HepG2 (cell line): ENCODE measurements around the gene SLC35G2. TPM values are rescaled to one million over a fixed set of nuclear protein-coding genes. Genes with fewer than 3 reads are reported as not detected.

ENCODE experiments used
- ARID4A ChIP-seq: sonication (generic); formaldehyde crosslinking; IDR thresholded peaks from 2 replicates; pipeline ENCODE4 v1.5.0; 2020; ENCODE audit warnings: mild to moderate bottlenecking, missing genetic modification reagents, borderline replicate concordance
- CAMTA2 ChIP-seq: sonication (generic); formaldehyde crosslinking; IDR thresholded peaks from 2 replicates; pipeline ENCODE4 v1.4.0; 2020; ENCODE audit warnings: mild to moderate bottlenecking, missing genetic modification reagents, borderline replicate concordance
- ELF4 ChIP-seq: sonication (generic); formaldehyde crosslinking; IDR thresholded peaks from 2 replicates; pipeline ENCODE4 v1.5.0; 2020; ENCODE audit warnings: missing genetic modification reagents, mild to moderate bottlenecking, moderate library complexity, borderline replicate concordance
- KLF12 ChIP-seq: sonication (generic); formaldehyde crosslinking; IDR thresholded peaks from 2 replicates; pipeline ENCODE4 v1.4.0; 2020; ENCODE audit warnings: missing genetic modification reagents, borderline replicate concordance
- MXD3 ChIP-seq: IDR thresholded peaks from 2 replicates; pipeline ENCODE4 v1.6.1; 2016; ENCODE audit warnings: mild to moderate bottlenecking, missing biosample characterization, missing genetic modification reagents
- MZF1 ChIP-seq: sonication (generic); formaldehyde crosslinking; IDR thresholded peaks from 2 replicates; pipeline ENCODE4 v1.8.1; 2023; ENCODE audit warnings: mild to moderate bottlenecking, missing genetic modification reagents, borderline replicate concordance
- SP4 ChIP-seq: sonication (generic); formaldehyde crosslinking; IDR thresholded peaks from 2 replicates; pipeline ENCODE4 v1.8.1; 2023; ENCODE audit warnings: mild to moderate bottlenecking, missing genetic modification reagents
- TFDP2 ChIP-seq: sonication (generic); formaldehyde crosslinking; IDR thresholded peaks from 2 replicates; pipeline ENCODE4 v1.4.0; 2020; ENCODE audit warnings: missing genetic modification reagents
- ZNF138 ChIP-seq: sonication (generic); formaldehyde crosslinking; IDR thresholded peaks from 2 replicates; pipeline ENCODE4 v1.5.0; 2020; ENCODE audit warnings: mild to moderate bottlenecking, low read depth, missing genetic modification reagents
- ZNF280D ChIP-seq: sonication (generic); formaldehyde crosslinking; IDR thresholded peaks from 2 replicates; pipeline ENCODE4 v1.5.1; 2020; ENCODE audit warnings: mild to moderate bottlenecking, missing genetic modification reagents
- ZNF281 ChIP-seq: sonication (generic); formaldehyde crosslinking; IDR thresholded peaks from 2 replicates; pipeline ENCODE4 v1.4.0; 2020; ENCODE audit warnings: missing genetic modification reagents, borderline replicate concordance
- ZNF543 ChIP-seq: sonication (generic); formaldehyde crosslinking; IDR thresholded peaks from 2 replicates; pipeline ENCODE4 v1.4.0; 2020; ENCODE audit warnings: mild to moderate bottlenecking, missing genetic modification reagents
- ZNF766 ChIP-seq: sonication (generic); formaldehyde crosslinking; IDR thresholded peaks from 2 replicates; pipeline ENCODE4 v1.5.0; 2020; ENCODE audit warnings: missing genetic modification reagents, borderline replicate concordance
- ZNF883 ChIP-seq: sonication (generic); formaldehyde crosslinking; IDR thresholded peaks from 2 replicates; pipeline ENCODE4 v1.5.1; 2020; ENCODE audit warnings: mild to moderate bottlenecking, missing genetic modification reagents; ENCODE audit errors: not compliant biosample characterization
- ZSCAN22 ChIP-seq: sonication (generic); formaldehyde crosslinking; IDR thresholded peaks from 2 replicates; pipeline ENCODE4 v1.4.0; 2020; ENCODE audit warnings: mild to moderate bottlenecking, missing genetic modification reagents
- ZSCAN25 ChIP-seq: sonication (generic); formaldehyde crosslinking; IDR thresholded peaks from 2 replicates; pipeline ENCODE4 v1.8.0; 2022; ENCODE audit warnings: mild to moderate bottlenecking, missing genetic modification reagents
- polyA plus RNA-seq, 8 experiments: library from polyadenylated mRNA; depleted of rRNA in 3 of 8; stranded (reverse) in 7 of 8; unstranded in 1 of 8; fragments of >200 nt; fragmentation: Illumina TruSeq in 4 of 8; extraction: Trizol in 4 of 8; gene quantifications; 2 replicates each; pipeline versions ENCODE4 v1.2.1 to v1.2.3, GENCODE V29; 2011 to 2016; ENCODE audit warnings: low read depth in 4 of 8, missing spikeins in 1 of 8, mixed read lengths in 1 of 8; ENCODE audit not compliant: insufficient read depth in 1 of 8
- total RNA-seq, 5 experiments: library from RNA; depleted of rRNA; stranded (reverse); fragments of >200 nt; fragmentation: Illumina TruSeq; extraction: Trizol; gene quantifications; 2 replicates each; pipeline ENCODE4 v1.2.3, GENCODE V29; 2016; ENCODE audit warnings: low read depth in 1 of 5

The SLC35G2 gene
- total and polyA plus RNA-seq, 2 of the 13 experiments (the other 11 are each of a cell fraction or from before 2014, with no cell fraction given) = 7.6 to 10.3 TPM

GRCh38 chr3:136862617-136863322 is 43.8 kb downstream of the SLC35G2 start (continued):
- TF ChIP-seq ZNF281 (peak; percentile 93), TFDP2 (CRISPR knock-in tag) (no peak), ZSCAN22 (no peak), ZNF280D (CRISPR knock-in tag) (0 out of 2 replicates have a peak, but pooled peaks have one; percentile 1), CAMTA2 (0 out of 2 replicates have a peak, but pooled peaks have one; percentile 25), ZSCAN25 (CRISPR knock-in tag) (no peak; the same call in 1 of the 2 replicates), ZNF766 (CRISPR knock-in tag) (no peak), ZNF138 (CRISPR knock-in tag) (no peak), MXD3 (CRISPR knock-in tag) (no peak), ELF4 (no peak), MZF1 (no peak), KLF12 (CRISPR knock-in tag) (no peak), ARID4A (peak; percentile 74), ZNF883 (peak; percentile 4), ZNF543 (CRISPR knock-in tag) (no peak; the same call in none of the 2 replicates), SP4 (no peak)
